Measurements from ENCODE around the gene ZNF438.

Gene ZNF438

DNA sequence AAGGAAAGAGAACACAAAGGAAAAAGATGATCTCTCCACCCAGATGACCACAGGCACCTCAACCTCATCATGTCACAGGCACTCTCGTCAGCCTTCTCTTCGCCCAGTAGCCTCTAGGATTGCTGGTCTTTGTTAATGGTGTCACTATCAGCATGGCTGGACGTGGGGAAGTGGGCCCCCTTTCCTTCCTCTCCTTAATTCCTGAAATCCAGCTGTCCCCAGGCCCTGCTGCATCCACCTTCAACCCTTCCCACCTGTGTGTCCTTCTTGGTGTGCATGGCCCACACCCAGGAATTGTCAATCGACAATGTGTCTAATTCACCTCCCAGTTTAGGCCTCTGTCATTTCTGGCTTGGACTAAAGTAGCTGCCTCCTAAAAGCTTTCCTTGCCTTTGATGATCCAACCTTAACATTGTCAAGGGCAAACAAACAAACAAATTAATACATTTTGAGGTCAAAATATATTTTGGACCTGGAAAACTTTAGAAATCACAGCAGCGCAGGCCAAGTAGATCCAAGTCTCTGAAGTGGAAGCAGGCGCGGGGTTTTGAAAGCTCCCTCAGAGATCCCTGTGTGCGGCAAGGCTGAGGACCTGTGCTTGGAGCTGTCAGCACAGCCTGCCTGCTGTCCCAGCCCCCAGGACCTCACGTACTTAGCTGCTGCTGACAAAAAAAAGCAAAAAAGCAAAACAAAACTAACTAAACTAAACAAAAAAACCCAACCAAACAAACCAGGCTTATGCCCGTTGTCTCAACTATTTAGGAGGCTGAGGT lies 208.8 kb downstream of the ZNF438 start:
- TF ChIP-seq FOXP2 (optimal IDR thresholded peaks at IDR 0.05; ENCODE audit: borderline replicate concordance, extremely low read depth, extremely low read length, insufficient read depth): no peak
- no peak for TF ChIP-seq POLR2AphosphoS5 (IDR thresholded peaks at IDR 0.05; ENCODE audit: low read depth, low read length)
- TF ChIP-seq TAF1 (IDR thresholded peaks at IDR 0.05; ENCODE audit: borderline replicate concordance, insufficient read depth, low read length): no peak
- no peak for TF ChIP-seq SIN3A (IDR thresholded peaks at IDR 0.05; ENCODE audit: borderline replicate concordance, insufficient read depth, low read length)
- TF ChIP-seq, protein P1, sequence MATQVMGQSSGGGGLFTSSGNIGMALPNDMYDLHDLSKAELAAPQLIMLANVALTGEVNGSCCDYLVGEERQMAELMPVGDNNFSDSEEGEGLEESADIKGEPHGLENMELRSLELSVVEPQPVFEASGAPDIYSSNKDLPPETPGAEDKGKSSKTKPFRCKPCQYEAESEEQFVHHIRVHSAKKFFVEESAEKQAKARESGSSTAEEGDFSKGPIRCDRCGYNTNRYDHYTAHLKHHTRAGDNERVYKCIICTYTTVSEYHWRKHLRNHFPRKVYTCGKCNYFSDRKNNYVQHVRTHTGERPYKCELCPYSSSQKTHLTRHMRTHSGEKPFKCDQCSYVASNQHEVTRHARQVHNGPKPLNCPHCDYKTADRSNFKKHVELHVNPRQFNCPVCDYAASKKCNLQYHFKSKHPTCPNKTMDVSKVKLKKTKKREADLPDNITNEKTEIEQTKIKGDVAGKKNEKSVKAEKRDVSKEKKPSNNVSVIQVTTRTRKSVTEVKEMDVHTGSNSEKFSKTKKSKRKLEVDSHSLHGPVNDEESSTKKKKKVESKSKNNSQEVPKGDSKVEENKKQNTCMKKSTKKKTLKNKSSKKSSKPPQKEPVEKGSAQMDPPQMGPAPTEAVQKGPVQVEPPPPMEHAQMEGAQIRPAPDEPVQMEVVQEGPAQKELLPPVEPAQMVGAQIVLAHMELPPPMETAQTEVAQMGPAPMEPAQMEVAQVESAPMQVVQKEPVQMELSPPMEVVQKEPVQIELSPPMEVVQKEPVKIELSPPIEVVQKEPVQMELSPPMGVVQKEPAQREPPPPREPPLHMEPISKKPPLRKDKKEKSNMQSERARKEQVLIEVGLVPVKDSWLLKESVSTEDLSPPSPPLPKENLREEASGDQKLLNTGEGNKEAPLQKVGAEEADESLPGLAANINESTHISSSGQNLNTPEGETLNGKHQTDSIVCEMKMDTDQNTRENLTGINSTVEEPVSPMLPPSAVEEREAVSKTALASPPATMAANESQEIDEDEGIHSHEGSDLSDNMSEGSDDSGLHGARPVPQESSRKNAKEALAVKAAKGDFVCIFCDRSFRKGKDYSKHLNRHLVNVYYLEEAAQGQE (IDR thresholded peaks at IDR 0.05; ENCODE audit: insufficient read depth in 1 of 2, low read depth in 2 of 2, low read length in 2 of 2): no peak

DNA sequence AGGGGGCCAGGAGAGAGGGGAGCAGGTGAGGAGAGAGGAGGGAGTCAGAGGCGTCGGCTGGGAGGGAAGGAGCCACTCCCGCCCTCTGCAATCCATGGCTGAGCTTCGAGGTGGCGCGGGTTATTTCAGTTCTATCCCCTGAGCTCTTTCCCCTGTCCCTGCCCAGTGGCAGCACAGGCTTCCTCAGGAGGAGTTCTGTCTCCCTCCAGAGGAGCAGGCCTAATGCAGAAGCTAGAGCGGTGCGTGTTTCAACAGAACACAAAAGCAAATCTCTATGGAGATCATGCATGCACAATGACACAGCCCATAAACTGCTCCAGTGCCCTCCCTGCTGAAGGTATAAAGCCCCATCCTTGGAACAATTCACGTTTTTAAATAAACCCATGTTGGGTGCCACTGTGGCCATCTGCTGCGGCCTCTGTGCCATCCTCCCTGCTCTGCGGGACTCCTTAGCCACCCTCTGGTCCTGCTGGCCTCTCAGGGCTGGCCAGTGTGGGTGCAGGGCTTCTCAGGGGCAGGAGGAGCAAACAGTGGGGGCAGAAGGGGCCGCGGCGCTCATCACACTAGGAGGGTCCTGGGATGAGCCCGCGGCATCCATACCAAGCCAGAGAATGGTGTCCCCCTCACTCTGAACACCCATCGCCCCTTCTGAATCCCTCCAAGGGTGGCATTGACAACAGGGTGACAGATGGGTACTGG lies 209.5 kb downstream of the ZNF438 start:
- TF ChIP-seq TAF1 (IDR thresholded peaks at IDR 0.05; ENCODE audit: borderline replicate concordance, insufficient read depth, low read length): no peak
- TF ChIP-seq FOXP2 (optimal IDR thresholded peaks at IDR 0.05; ENCODE audit: borderline replicate concordance, extremely low read depth, extremely low read length, insufficient read depth): no peak
- TF ChIP-seq, protein P1 (IDR thresholded peaks at IDR 0.05; ENCODE audit: insufficient read depth in 1 of 2, low read depth in 2 of 2, low read length in 2 of 2): no peak
- no peak for TF ChIP-seq POLR2AphosphoS5 (IDR thresholded peaks at IDR 0.05; ENCODE audit: low read depth, low read length)
- TF ChIP-seq SIN3A (IDR thresholded peaks at IDR 0.05; ENCODE audit: borderline replicate concordance, insufficient read depth, low read length): no peak

DNA sequence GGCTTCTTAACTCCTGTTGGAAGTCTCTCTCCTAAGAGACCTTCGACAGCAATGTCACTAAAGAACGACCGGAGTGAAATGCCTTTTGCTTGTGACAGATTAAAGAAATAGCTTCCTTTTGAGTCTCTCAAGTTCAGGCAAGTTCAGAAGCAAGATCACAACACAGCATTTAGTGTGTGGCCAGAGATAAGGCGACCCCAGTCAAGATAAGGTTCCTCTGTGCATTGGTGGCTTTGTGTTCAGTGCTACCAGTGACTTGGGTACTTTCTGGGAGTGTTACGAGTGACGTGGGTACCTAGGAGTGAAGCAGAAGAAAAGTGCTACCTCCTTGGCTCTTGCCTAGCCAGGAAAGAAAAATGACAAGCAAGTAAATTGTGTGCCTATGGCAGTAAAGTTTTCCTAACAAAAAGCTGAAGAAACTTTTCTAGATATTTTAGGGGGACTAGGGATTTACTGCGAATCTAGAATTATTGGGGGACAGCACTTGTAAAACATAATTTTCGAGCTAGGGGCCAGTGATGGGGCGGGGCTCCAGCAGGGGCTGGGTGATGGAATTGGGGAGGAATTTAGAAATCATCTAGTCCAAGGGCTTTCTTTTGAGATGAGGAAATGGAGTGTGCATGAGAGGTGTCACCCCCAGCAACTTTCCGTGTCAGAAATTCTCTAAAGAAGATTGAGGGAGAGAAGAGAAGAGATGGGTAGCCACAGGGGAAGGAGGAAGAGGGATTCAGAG lies 210.2 kb downstream of the ZNF438 start:
- TF ChIP-seq SIN3A (IDR thresholded peaks at IDR 0.05; ENCODE audit: borderline replicate concordance, insufficient read depth, low read length): no peak
- TF ChIP-seq TAF1 (IDR thresholded peaks at IDR 0.05; ENCODE audit: borderline replicate concordance, insufficient read depth, low read length): no peak
- TF ChIP-seq, protein P1 (IDR thresholded peaks at IDR 0.05; ENCODE audit: insufficient read depth in 1 of 2, low read depth in 2 of 2, low read length in 2 of 2): no peak
- no peak for TF ChIP-seq POLR2AphosphoS5 (IDR thresholded peaks at IDR 0.05; ENCODE audit: low read depth, low read length)
- no peak for TF ChIP-seq FOXP2 (optimal IDR thresholded peaks at IDR 0.05; ENCODE audit: borderline replicate concordance, extremely low read depth, extremely low read length, insufficient read depth)

DNA sequence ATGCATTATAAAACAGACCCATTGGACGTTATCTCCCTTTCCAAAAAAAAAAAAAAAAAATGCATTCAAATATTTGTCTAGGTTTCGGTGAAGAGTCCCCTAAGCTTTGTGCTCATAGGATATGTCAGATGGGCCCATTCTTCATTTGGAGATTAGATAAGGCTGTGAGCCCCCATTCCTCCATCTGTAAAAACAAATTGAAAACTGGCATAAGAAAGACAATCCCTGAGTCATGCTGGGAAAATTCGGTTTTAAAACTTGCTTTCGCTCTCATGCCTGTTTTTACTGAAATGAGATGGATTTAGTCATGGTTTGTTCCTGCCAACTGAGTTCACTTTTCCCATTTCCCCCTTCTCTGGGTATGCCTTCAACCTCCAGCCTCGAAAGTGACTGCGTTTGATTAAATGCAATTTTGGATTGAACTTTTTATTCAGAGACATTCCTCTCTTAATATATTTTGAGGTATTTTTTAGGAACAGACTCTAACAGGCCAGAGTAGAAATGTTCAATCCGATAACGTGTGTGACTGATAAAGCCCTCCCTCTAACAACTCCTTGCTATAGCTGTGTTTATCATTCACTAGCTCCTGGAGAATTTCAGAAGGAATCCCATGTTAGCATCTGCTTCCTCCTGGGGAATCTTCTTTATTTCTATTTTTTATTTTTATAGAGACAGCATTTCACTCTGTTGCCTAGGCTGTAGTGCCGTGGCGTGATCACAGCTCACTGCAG lies 211.2 kb downstream of the ZNF438 start:
- TF ChIP-seq POLR2AphosphoS5 (IDR thresholded peaks at IDR 0.05; ENCODE audit: low read depth, low read length) (no peak), TAF1 (IDR thresholded peaks at IDR 0.05; ENCODE audit: borderline replicate concordance, insufficient read depth, low read length) (no peak), FOXP2 (optimal IDR thresholded peaks at IDR 0.05; ENCODE audit: borderline replicate concordance, extremely low read depth, extremely low read length, insufficient read depth) (no peak), SIN3A (IDR thresholded peaks at IDR 0.05; ENCODE audit: borderline replicate concordance, insufficient read depth, low read length) (no peak)
- TF ChIP-seq, protein P1 (IDR thresholded peaks at IDR 0.05; ENCODE audit: insufficient read depth in 1 of 2, low read depth in 2 of 2, low read length in 2 of 2): no peak
